Uterus (tissue), 4 donors: Measurements from ENCODE around the gene C2CD3. TPM values are rescaled to one million over a fixed set of nuclear protein-coding genes. Genes with fewer than 3 reads are reported as not detected.

ENCODE experiments used
- DNase-seq, 2 donors: peaks; one replicate each; pipeline ENCODE4 v3.0.0-alpha.2; 2019 to 2020
- H3K27ac ChIP-seq, 2 donors: fragments of 200-600 bp; sonication (generic); 1 replicate in 1 of 2; 2 replicates in 1 of 2; pipeline ENCODE4 v1.5.1; 2016 to 2018
- H3K27me3 ChIP-seq, 2 donors: fragments of 200-600 bp; sonication (generic); one replicate each; pipeline ENCODE4 v1.5.1; 2018 to 2019; ENCODE audit warnings: control low read depth in 1 of 2
- H3K36me3 ChIP-seq, 2 donors: fragments of 200-600 bp; sonication (generic); one replicate each; pipeline ENCODE4 v1.5.1; 2019; ENCODE audit warnings: control low read depth in 1 of 2
- H3K4me1 ChIP-seq, 2 donors: fragments of 200-600 bp; sonication (generic); one replicate each; pipeline ENCODE4 v1.5.1; 2018 to 2019; ENCODE audit warnings: control low read depth in 1 of 2
- H3K4me3 ChIP-seq, 2 donors: fragments of 200-600 bp; sonication (generic); 1 replicate in 1 of 2; 2 replicates in 1 of 2; pipeline ENCODE4 v1.5.1; 2018 to 2019; ENCODE audit warnings: mild to moderate bottlenecking in 1 of 2
- H3K9me3 ChIP-seq, 2 donors: fragments of 200-600 bp; sonication (generic); one replicate each; pipeline ENCODE4 v1.5.1; 2019; ENCODE audit warnings: control low read depth in 1 of 2
- POLR2A ChIP-seq, 2 donors: fragments of 450-650 bp; IDR thresholded peaks; one replicate each; pipeline ENCODE4 v1.6.1; 2016; ENCODE audit warnings: antibody characterized with exemption in 2 of 2, mild to moderate bottlenecking in 1 of 2, moderate library complexity in 1 of 2
- intact Hi-C: fragments of 100-400 bp; cut with DNase I; formaldehyde crosslinking; loops from one replicate; pipeline ENCODE4 v1.15.1; 2023; ENCODE audit warnings: low total_unique reads
- total RNA-seq, 4 donors: library from RNA; depleted of rRNA in 3 of 4; stranded (reverse); fragments of >200 nt in 3 of 4; gene quantifications; one replicate each; pipeline versions ENCODE4 v1.1.0 to v1.2.4, GENCODE V29; 2014 to 2023
- TF ChIP-seq, protein P1 (sequence below), 4 experiments: fragments of 200-600 bp in 2 of 4; fragments of 450-650 bp in 2 of 4; sonication (generic) in 2 of 4; IDR thresholded peaks; one replicate each; pipeline ENCODE4 v1.5.1; 2016 to 2019; ENCODE audit warnings: antibody characterized with exemption in 4 of 4, mild to moderate bottlenecking in 2 of 4, moderate library complexity in 1 of 4
- donor health status: DM: yes; HTN: yes; CAD: no.

C2CD3 gene
- total RNA-seq, 4 donors from 2014 or later, result 22.5 to 347 (median 29.5) TPM

DNA sequence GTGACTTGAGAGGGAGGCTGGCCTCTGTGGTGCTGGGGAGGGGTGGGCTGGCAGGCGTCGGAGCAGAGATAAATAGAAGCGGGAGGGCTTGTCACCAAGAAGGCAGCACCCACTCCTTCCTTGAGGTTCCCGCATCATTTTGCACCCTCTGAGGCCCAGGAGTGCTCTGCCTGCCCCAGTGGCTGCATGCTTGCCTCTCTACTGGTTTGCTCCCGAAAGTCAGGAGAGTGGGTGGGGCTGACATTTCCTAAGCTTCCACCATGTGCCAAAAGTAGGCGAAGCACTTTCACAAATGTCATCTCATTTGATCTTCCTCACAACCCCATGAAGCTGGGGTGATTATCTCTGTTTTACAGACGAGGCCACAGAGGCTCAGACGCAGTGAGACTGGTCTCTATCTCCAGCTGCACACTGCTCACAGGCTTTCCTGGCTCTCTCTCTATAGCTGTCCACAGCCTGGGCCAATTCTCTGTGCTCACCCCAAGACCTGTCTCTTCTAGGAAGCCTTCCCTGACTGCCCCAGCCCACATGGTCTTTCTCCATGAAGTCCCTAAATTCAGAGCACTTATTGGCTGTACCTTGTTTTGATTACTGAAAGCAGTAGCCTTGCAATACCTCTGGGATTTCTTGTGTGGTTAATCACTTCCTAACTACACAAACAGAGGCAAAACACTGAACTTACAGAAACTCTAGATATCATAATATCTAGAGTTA, 159.3 kb downstream of the C2CD3 start:
- H3K4me1 ChIP-seq, result no peaks in the 10 kb centered on the region
- intact Hi-C loops, result no loop called here
- no peak for TF ChIP-seq POLR2A (IDR thresholded peaks at IDR 0.05)
- TF ChIP-seq, protein P1, sequence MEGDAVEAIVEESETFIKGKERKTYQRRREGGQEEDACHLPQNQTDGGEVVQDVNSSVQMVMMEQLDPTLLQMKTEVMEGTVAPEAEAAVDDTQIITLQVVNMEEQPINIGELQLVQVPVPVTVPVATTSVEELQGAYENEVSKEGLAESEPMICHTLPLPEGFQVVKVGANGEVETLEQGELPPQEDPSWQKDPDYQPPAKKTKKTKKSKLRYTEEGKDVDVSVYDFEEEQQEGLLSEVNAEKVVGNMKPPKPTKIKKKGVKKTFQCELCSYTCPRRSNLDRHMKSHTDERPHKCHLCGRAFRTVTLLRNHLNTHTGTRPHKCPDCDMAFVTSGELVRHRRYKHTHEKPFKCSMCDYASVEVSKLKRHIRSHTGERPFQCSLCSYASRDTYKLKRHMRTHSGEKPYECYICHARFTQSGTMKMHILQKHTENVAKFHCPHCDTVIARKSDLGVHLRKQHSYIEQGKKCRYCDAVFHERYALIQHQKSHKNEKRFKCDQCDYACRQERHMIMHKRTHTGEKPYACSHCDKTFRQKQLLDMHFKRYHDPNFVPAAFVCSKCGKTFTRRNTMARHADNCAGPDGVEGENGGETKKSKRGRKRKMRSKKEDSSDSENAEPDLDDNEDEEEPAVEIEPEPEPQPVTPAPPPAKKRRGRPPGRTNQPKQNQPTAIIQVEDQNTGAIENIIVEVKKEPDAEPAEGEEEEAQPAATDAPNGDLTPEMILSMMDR (IDR thresholded peaks at IDR 0.05), result no peak
- no peaks in the 10 kb centered on the region for H3K27me3 ChIP-seq
- DNase-seq, result no peak
- H3K27ac ChIP-seq, result no peak overlapping the region
- no peaks in the 10 kb centered on the region for H3K36me3 ChIP-seq
- H3K4me3 ChIP-seq, result no peak overlapping the region
- no peaks in the 10 kb centered on the region for H3K9me3 ChIP-seq

DNA sequence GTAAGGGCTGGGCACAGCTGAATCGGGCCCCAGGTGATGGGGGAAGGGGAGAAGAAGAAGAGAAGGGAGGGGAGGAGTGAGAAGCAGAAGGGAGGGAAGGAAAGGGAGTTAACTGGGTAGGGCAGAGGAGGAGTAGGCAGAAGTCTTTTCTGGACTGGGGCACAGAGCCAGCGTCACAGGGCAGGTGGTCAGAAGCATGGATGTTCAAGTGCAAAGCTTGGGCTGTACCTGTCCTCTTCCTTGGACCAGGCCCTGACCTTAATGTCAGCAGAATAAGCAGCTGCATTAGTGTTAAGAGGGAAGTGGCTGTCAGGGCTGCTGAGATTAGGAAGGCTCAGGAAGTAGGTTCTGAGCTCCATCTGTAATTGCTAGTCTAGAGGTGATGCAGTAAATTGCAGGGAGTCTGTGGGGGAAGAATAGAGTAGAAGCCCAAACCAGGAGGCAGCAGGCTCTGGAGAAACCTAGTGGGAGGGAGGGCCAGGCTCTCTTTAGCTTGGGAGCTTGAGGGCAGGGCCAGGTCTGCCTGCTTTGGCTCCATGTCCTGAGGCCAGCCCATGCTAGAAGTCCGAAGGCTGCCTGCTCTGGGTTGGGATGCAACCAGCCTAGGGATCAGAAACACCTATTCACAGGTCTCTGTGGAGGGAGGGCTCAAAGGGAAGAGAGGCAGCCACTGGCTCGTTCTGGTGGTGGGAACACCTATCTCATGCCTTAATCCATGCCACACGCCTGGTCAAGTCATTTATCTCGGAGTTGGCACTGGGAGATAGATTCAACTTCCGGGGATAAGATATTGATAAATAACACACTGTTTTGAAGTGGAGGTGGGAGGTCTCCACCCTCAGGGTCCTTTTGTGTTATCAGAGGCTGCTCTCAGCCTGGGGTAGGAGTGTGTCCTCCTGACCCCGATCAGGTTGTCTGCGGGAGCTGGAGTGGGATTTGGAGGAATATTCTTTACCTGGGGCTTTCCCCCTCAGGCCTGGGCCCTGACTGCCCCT, 160.2 kb downstream of the C2CD3 start:
- Histone ChIP-seq H3K27me3 (no peaks in the 10 kb centered on the region), H3K9me3 (no peaks in the 10 kb centered on the region), H3K4me3 (no peak overlapping the region), H3K36me3 (no peaks in the 10 kb centered on the region), H3K27ac (no peak overlapping the region), H3K4me1 (no peaks in the 10 kb centered on the region)
- intact Hi-C loops, result no loop called here
- TF ChIP-seq POLR2A (IDR thresholded peaks at IDR 0.05), result no peak
- TF ChIP-seq, protein P1 (IDR thresholded peaks at IDR 0.05), result no peak
- no peak for DNase-seq

DNA sequence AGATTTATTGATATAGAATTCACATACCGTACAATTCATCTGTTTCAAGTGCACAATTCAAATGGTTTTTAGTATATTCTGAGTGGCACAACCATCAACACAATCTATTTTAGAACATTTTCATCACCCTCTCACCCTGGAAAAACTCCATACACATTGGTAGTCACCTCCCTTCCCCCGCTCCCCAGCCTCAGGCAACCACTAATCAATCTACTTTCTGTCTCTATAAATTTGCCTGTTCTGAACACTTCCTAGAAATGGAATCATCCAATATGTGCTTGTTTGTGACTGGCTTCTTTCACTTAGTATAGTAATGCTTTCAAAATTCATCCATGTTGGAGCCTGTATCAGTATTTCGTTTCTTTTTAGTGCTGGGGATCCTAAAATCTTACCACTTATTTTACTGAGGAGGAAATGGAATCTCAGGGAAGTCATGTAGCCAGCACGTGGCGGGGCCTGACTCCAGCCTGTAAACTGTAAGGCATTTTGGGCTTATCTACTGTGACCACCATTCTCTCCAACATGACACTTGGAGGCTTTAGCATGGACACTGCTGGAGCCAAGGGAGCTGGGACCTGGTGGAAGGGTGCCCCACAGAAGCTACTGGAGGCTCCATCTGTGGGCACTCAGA, 161.0 kb downstream of the C2CD3 start:
- Histone ChIP-seq H3K9me3 (no peaks in the 10 kb centered on the region), H3K27ac (no peak overlapping the region), H3K36me3 (no peaks in the 10 kb centered on the region), H3K4me3 (no peak overlapping the region), H3K27me3 (no peaks in the 10 kb centered on the region), H3K4me1 (no peaks in the 10 kb centered on the region)
- intact Hi-C loops, result no loop called here
- TF ChIP-seq, protein P1 (IDR thresholded peaks at IDR 0.05), result no peak
- TF ChIP-seq POLR2A (IDR thresholded peaks at IDR 0.05), result no peak
- no peak for DNase-seq

DNA sequence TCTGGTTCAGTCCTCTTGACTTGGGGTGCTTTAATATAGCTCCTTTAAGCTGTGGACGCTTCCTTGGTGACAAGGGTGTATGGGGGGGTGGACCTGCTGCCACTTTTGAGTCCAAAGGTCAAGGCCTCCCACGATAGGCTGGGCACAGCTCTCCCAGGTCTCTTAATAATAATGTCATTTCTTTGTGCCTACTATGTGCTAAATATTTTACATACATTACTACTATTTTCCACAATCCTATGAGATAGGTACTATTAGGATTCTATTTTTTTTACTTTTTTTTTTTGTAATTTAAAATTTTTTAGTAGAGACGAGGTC, 161.6 kb downstream of the C2CD3 start:
- intact Hi-C loops, result no loop called here
- DNase-seq, result no peak
- Histone ChIP-seq H3K9me3 (no peaks in the 10 kb centered on the region), H3K4me1 (no peaks in the 10 kb centered on the region), H3K27me3 (no peaks in the 10 kb centered on the region), H3K27ac (no peak overlapping the region), H3K4me3 (no peak overlapping the region), H3K36me3 (no peaks in the 10 kb centered on the region)
- TF ChIP-seq, protein P1 (IDR thresholded peaks at IDR 0.05), result no peak
- TF ChIP-seq POLR2A (IDR thresholded peaks at IDR 0.05), result no peak
